ENCODE results near the gene ATP11A.
"Not testable (repeated sequence)": the region's sequence is repeated elsewhere in the genome, so short reads cannot be mapped to it uniquely, and the experiment has no call there.

The ATP11A gene

GRCh38 chr13:112693831-112694497 is 4.1 kb downstream of the ATP11A start:
- DNase-seq: no peak

GRCh38 chr13:112695121-112695520 is 5.3 kb downstream of the ATP11A start:
- no peak for DNase-seq

- DNase-seq: no peak
Measured at GRCh38 chr13:112696001-112696868, 6.4 kb downstream of the ATP11A start.

DNA sequence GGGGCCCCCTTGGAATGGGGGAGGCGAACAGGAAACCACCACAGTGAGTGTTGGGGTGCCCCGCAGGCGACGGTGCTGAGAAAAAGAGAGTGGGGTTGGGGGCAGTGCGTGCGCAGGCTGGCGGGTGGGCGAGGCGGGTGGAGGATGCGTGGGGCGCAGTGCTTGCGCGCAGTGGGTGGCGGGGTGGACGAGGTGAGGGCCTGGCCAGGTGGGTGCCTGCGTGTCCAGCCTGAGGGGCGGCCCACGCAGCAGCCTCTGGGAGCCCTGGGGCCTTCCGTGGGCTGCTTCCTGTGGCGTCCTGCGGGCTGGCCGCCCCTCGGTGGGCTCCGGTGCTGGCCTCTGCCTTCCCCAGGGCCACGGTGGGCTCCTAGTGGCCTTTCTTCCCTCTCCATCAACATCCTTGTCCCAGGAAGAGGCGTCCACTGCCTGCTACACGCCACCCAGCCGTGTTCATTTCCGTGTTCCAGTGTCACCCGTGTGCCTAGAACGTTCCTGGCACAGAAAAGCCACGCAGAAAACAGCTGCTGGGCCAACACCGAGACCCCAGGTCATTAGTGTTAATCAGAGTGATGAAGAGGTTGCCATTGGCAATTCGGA is 7.1 kb downstream of the ATP11A start:
- DNase-seq: no peak

DNA sequence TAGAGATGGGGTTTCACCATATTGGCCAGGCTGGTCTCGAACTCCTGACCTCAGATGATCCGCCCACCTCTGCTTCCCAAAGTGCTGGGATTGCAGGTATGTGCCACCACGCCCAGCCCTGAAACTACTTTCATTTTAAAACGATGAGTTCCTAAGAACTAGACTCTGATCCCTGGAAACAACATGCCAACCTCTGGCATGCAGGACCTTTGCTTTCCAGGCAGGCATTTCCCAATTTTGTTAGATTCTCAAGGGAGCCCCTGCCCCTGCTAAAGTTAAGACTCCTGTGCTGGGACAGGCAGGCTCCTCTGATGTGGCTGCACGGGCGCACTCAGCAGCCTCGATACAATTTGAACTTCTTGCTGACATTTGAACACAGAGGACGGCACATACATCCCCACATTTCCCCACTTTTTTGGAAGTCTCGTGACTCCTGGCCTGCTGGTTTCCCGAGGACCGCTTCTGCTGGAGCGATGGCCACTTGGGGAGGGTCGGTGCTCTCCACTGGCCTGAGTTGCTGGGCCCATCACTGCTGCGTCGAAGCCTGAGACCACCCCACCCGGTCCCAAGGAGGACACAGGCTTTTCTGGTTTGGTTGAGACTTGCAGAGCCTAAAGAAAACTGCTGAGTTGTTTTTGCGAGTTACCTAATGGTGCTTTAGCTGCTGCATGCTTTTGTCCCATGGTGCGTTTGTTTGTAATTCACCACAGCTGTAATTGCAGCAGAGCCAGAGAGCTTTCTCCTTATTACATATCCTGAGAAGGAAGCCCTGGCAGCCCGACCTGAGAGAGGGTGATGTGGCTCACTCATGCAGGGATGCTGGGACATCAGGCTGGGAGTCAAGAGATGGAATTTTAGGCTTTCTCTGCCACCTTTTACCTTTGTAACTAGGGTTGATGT is 8.2 kb downstream of the ATP11A start:
- DNase-seq: no peak

- no peak for DNase-seq
Measured at GRCh38 chr13:112699322-112699918, 9.6 kb downstream of the ATP11A start.

- no peak for DNase-seq
Measured at GRCh38 chr13:112700291-112701060, 10.6 kb downstream of the ATP11A start.

GRCh38 chr13:112702341-112702985 is 12.6 kb downstream of the ATP11A start:
- no peak for DNase-seq

DNA sequence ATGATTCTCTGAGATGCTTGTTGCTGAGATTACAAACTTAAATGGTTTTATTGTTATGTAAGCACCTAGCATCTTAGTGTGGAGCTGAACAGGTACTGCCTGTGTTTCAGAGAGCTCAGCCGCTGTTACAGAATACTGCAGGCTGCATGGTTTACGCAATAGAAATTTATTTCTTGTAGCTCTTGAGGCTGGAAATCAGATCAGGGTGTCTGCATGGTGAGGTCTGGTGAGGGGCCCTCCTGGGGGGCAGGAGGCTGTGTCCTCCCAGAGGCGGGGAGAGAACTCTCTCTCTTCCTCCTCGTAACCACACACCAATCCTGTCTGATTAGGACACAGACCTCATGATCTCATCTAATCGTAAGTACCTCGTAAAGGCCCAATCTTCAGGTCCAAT is 13.1 kb downstream of the ATP11A start:
- DNase-seq: no peak

DNA sequence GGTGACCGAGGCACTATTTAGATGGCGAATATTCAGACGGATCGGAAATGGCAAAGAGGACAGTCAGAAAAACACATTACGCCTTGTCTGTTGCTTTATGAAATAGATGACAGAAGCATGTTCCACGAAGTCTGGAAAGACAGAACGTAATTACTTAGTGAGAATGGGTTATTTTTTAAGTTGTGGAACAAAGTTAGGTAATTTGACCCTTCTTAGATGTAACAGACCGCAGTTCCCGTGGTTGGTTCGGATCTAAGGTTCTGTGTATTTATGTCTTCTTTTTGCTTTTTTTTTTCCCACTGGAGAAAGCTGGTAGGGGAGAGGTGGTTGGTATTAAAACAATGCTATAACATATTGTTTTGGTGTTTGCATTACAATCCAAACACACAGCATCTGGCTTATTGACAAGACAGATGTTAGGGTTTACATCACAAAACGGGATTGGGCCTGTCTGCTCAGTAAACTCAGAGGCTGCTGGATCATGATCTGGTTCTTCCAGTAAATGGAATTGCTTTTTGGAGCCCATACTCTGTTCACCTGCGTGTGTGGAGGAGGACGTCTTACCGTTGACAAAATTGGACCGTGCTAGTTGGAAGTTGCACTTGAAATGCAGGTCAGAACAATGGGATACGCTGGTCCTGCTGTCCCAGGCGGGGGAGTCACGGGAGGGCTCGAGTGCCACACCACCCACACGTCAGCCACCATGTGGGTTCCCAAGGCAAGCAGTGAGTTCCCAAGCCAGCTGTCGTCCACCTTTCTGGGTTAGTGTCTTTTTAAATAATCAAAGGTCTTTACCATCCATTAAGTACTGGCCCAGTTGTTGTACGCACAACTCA is 13.8 kb downstream of the ATP11A start:
- no peak for DNase-seq

DNA sequence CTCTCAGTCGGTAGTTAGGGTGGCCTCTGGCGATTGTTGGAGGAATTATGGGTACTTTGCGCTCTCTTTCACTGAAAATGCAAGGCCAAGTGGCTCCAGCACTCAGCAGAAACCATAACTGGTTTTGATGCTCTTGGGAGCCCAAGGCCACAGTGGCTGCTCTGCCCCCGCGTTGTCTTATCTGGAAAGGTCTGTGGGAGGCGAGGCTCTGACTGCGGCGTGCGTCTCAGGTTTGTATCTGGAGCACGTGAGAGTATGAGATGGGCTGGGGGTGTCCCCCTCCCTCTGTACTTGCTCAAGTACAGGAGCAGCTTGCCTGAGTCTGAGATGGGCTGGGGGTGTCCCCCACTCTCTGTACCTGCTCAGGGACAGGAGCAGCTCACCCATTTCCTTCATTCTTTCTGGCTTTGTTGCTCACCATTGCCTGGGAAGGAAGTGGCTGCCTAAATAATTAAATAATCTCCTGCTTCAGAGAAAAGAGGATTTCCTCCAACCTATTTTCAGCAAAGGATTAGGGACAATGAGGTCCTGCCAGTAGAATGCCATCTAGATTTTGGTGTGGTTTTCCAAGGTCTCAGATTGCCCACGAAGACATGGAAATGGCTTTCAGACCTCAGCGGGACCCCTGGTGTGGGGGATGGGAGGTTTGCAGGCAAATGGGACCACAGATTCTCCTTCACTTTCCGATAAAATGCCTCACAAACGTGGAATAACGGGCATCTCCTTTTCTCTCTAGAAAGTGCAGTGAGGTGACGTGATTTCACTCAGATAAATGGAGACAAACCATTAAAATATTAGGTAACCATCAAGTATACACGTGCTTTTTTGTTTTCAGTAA is 14.7 kb downstream of the ATP11A start:
- no peak for DNase-seq

DNA sequence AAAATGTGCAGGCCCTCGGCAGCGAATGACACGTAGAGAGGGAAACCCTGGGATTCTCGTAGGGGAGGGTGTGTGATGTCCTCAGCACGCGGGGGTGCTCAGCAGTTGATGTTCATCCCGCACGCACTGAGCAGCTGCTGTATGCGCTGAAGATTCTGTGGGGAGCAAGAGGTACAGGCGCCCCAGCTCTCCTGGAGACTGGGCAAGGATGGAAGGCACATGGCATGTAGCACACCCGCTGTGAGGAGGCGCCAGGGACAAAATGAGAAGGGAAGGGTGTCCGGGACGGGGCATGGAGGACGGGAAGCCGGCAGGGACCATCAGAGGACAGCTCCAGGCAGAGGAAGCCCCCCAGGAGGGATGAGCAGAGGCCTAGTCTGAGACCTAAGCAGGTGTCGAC is 15.4 kb downstream of the ATP11A start:
- DNase-seq: no peak

GRCh38 chr13:112706171-112706570 is 16.3 kb downstream of the ATP11A start:
- DNase-seq: no peak

GRCh38 chr13:112708560-112709240 is 18.9 kb downstream of the ATP11A start:
- DNase-seq: no peak

GRCh38 chr13:112709316-112709715 is 19.5 kb downstream of the ATP11A start:
- not testable (repeated sequence) for DNase-seq

GRCh38 chr13:112709825-112710783 is 20.3 kb downstream of the ATP11A start:
- no peak for DNase-seq

- no peak for DNase-seq
Measured at GRCh38 chr13:112710855-112711527, 21.2 kb downstream of the ATP11A start.

Data from activated naive CD4-positive, alpha-beta T cell treated with Interleukin-2 at 50 U/mL for 16 hours (primary cell).